Measurements from ENCODE around the gene PAK5.

The PAK5 gene

GRCh38 chr20:9592419-9592818, 246.5 kb downstream of the PAK5 start:
- TF ChIP-seq, protein P1, sequence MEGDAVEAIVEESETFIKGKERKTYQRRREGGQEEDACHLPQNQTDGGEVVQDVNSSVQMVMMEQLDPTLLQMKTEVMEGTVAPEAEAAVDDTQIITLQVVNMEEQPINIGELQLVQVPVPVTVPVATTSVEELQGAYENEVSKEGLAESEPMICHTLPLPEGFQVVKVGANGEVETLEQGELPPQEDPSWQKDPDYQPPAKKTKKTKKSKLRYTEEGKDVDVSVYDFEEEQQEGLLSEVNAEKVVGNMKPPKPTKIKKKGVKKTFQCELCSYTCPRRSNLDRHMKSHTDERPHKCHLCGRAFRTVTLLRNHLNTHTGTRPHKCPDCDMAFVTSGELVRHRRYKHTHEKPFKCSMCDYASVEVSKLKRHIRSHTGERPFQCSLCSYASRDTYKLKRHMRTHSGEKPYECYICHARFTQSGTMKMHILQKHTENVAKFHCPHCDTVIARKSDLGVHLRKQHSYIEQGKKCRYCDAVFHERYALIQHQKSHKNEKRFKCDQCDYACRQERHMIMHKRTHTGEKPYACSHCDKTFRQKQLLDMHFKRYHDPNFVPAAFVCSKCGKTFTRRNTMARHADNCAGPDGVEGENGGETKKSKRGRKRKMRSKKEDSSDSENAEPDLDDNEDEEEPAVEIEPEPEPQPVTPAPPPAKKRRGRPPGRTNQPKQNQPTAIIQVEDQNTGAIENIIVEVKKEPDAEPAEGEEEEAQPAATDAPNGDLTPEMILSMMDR (IDR thresholded peaks at IDR 0.05; ENCODE audit: control insufficient read depth, insufficient read depth, low read depth, low read length, missing control alignments): no peak
- no peak overlapping the region for H3K4me3 ChIP-seq (ENCODE audit: control insufficient read depth, low read depth, low read length)
- DNase-seq (ENCODE audit: low read depth): no peak

DNA sequence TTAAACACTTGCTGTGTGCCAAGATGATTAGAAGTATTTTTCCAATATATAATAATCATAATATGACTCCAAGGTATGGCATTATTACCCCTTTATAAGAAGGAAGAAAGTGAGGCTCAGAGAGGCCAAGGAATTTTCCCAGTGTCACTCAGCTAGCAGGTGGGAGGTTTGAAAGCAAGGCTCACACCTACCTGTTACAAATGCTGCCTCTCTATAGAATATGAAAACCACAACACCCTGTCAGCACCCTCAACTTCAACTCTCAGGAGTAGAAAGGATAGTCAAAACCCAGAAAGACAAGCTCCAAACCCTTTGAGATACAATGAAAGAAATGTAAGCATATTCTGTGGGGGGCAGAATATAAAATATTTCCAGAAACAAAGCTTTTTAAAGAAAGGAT, 247.8 kb downstream of the PAK5 start:
- DNase-seq (ENCODE audit: low read depth): no peak
- TF ChIP-seq, protein P1 (IDR thresholded peaks at IDR 0.05; ENCODE audit: control insufficient read depth, insufficient read depth, low read depth, low read length, missing control alignments): no peak
- H3K4me3 ChIP-seq (ENCODE audit: control insufficient read depth, low read depth, low read length): no peak overlapping the region

DNA sequence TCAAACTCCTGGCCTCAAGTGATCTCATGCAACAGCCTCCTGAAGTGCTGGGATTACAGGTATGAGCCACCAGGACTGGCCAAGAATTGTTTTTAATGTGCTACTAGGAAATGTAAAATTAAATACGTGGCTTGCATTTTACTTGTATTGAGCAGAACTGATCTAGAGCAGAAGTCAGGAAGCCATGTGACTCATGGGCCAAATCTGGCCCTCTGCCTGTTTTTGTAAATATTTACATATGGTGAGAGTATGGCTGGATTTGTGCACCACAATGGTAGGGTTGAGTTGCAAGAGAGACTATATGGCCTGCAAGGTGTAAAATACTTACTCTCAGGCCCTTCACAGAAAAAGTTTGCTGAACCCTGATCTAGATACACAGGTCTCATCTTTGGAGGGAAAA, 248.7 kb downstream of the PAK5 start:
- TF ChIP-seq, protein P1 (IDR thresholded peaks at IDR 0.05; ENCODE audit: control insufficient read depth, insufficient read depth, low read depth, low read length, missing control alignments): no peak
- no peak for DNase-seq (ENCODE audit: low read depth)
- no peak overlapping the region for H3K4me3 ChIP-seq (ENCODE audit: control insufficient read depth, low read depth, low read length)

DNA sequence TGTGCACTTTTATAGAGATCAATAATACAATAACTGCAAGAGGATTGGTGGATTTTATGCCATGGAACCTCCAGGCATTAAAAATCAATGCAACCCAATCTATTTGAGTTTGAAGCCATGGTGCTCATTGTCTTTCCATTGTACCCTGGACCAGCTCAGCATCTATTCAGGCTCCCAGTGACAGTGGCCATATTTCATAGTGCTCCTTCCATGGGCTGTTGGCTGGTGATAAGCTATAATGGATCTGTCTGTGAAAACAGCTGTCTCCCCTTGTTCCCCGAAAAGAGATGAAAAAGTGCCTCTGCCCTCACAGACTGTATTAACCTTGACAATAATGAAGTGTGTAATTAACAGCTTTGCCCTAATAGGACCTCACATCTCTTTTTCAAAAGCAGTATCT, 250.2 kb downstream of the PAK5 start:
- TF ChIP-seq, protein P1 (IDR thresholded peaks at IDR 0.05; ENCODE audit: control insufficient read depth, insufficient read depth, low read depth, low read length, missing control alignments): no peak
- no peak for DNase-seq (ENCODE audit: low read depth)
- H3K4me3 ChIP-seq (ENCODE audit: control insufficient read depth, low read depth, low read length): no peak overlapping the region

DNA sequence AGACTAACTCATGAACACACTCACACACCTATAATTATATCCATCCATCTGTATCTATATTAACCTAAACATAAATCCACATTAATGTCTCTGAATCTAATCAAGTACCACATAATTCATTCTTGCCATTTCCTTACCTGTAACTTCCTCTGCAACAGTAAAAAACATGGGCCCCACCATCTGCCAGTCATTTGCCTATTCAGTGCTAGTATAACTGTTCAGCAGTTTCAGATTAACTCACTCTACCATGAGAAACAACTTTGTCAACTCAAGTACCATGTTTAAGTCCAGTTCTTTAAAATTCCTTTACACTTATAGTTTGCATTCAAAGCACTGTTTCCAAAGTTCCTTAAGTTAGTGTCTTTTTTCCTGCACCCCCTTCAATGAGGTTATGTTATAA, 255.7 kb downstream of the PAK5 start:
- DNase-seq (ENCODE audit: low read depth): no peak
- no peak overlapping the region for H3K4me3 ChIP-seq (ENCODE audit: control insufficient read depth, low read depth, low read length)
- TF ChIP-seq, protein P1 (IDR thresholded peaks at IDR 0.05; ENCODE audit: control insufficient read depth, insufficient read depth, low read depth, low read length, missing control alignments): no peak

DNA sequence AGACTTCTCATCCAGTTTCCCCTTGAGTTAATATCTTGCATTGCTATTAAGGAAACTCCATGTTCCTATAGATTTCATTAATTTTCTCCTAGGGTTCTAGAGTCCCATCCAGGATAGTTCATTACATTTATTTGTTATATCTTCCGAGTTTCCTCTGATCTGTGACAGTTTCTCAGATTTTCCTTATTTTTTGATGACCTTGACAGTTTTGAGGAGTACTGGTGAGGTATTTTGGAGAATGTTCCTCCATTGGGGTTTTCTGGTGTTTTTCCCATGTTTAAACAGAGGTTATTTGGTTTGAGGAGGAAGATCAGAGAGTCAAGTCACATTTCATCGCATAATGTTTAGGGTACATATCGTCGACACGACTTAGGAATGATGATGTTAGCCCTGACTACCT, 256.7 kb downstream of the PAK5 start:
- TF ChIP-seq, protein P1 (IDR thresholded peaks at IDR 0.05; ENCODE audit: control insufficient read depth, insufficient read depth, low read depth, low read length, missing control alignments): no peak
- no peak overlapping the region for H3K4me3 ChIP-seq (ENCODE audit: control insufficient read depth, low read depth, low read length)
- DNase-seq (ENCODE audit: low read depth): no peak

GRCh38 chr20:9581509-9581908, 257.4 kb downstream of the PAK5 start:
- TF ChIP-seq, protein P1 (IDR thresholded peaks at IDR 0.05; ENCODE audit: control insufficient read depth, insufficient read depth, low read depth, low read length, missing control alignments): no peak
- DNase-seq (ENCODE audit: low read depth): no peak
- no peak overlapping the region for H3K4me3 ChIP-seq (ENCODE audit: control insufficient read depth, low read depth, low read length)
